Osteoblast (primary cell): ENCODE measurements around the gene CPD. TPM values are rescaled to one million over a fixed set of nuclear protein-coding genes. Genes with fewer than 3 reads are reported as not detected.
"Not testable (repeated sequence)": the region's sequence is repeated elsewhere in the genome, so short reads cannot be mapped to it uniquely, and the experiment has no call there.

ENCODE experiments used
- DNase-seq: peaks from one replicate; pipeline ENCODE4 v3.0.0; 2011; ENCODE audit warnings: low spot score, mixed read lengths; ENCODE audit not compliant: insufficient read length; ENCODE audit errors: missing footprints
- H2AFZ ChIP-seq: 2 replicates; pipeline ENCODE4 v1.6.0; 2011; ENCODE audit warnings: mild to moderate bottlenecking, low read length
- H3K27ac ChIP-seq: 2 replicates; pipeline ENCODE4 v1.5.1; 2011; ENCODE audit warnings: mild to moderate bottlenecking, low read depth, low read length, moderate library complexity
- H3K27me3 ChIP-seq: 2 replicates; pipeline ENCODE4 v1.6.0; 2012; ENCODE audit warnings: mild to moderate bottlenecking, control low read depth, inconsistent platforms, low read length, moderate library complexity; ENCODE audit not compliant: insufficient read depth
- H3K36me3 ChIP-seq: 2 replicates; pipeline ENCODE4 v1.5.1; 2011; ENCODE audit warnings: mild to moderate bottlenecking, low read length, control low read depth, moderate library complexity; ENCODE audit not compliant: insufficient read depth
- H3K4me1 ChIP-seq: 2 replicates; pipeline ENCODE4 v1.5.1; 2011; ENCODE audit warnings: mild to moderate bottlenecking, low read length, control low read depth, moderate library complexity; ENCODE audit not compliant: insufficient read depth
- H3K4me2 ChIP-seq: 2 replicates; pipeline ENCODE4 v1.6.0; 2011; ENCODE audit warnings: mild to moderate bottlenecking, low read length; ENCODE audit not compliant: insufficient read depth
- H3K4me3 ChIP-seq: fragments of 200-600 bp; sonication (generic); 3 replicates; pipeline ENCODE4 v1.5.1; 2012; ENCODE audit warnings: mild to moderate bottlenecking, low read length, inconsistent platforms; ENCODE audit not compliant: insufficient read depth
- H3K79me2 ChIP-seq: 2 replicates; pipeline ENCODE4 v1.6.0; 2012; ENCODE audit warnings: mild to moderate bottlenecking, low read length, control low read depth, inconsistent platforms; ENCODE audit not compliant: insufficient read depth
- H3K9me3 ChIP-seq: 2 replicates; pipeline ENCODE4 v1.5.1; 2011; ENCODE audit warnings: low read depth, low read length, control low read depth
- H4K20me1 ChIP-seq: 2 replicates; pipeline ENCODE4 v1.6.0; 2012; ENCODE audit warnings: mild to moderate bottlenecking, low read length, control low read depth; ENCODE audit not compliant: insufficient read depth
- total RNA-seq: library from RNA; depleted of rRNA; stranded (reverse); fragments of >200 nt; gene quantifications from 2 replicates; pipeline ENCODE4 v1.2.3, GENCODE V29; 2012
- TF ChIP-seq, protein P1 (sequence below): IDR thresholded peaks from 2 replicates; pipeline ENCODE4 v1.5.1; 2011; ENCODE audit warnings: mild to moderate bottlenecking, low read depth, low read length, moderate library complexity; ENCODE audit errors: extremely low read depth

Gene CPD
- total RNA-seq, 1 donor = 95.2 TPM

DNA sequence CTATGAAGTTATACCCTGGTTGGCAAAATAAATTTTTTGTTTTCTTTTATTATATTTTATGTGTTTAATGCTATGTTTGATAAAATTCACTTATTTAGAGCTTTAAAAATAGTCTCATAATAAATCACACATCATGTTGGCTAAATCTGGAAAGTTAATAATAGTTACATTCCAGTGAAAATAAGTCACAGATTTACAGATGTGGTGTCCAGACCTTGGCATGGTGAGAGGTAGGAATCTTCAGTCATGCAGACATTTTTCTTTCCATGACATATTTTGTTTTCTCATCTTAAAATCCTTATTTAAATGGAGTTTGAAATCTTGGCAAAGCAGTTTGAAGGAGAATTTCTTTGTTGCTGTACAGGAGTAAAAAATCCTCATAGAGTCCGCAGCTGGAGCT is 50.4 kb downstream of the CPD start:
- H3K4me1 ChIP-seq = peaks cover 9% of the 10 kb centered on the region
- H2AFZ ChIP-seq = no peak overlapping the region
- TF ChIP-seq, protein P1, sequence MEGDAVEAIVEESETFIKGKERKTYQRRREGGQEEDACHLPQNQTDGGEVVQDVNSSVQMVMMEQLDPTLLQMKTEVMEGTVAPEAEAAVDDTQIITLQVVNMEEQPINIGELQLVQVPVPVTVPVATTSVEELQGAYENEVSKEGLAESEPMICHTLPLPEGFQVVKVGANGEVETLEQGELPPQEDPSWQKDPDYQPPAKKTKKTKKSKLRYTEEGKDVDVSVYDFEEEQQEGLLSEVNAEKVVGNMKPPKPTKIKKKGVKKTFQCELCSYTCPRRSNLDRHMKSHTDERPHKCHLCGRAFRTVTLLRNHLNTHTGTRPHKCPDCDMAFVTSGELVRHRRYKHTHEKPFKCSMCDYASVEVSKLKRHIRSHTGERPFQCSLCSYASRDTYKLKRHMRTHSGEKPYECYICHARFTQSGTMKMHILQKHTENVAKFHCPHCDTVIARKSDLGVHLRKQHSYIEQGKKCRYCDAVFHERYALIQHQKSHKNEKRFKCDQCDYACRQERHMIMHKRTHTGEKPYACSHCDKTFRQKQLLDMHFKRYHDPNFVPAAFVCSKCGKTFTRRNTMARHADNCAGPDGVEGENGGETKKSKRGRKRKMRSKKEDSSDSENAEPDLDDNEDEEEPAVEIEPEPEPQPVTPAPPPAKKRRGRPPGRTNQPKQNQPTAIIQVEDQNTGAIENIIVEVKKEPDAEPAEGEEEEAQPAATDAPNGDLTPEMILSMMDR = no peak
- H3K36me3 ChIP-seq = peaks cover 4% of the 10 kb centered on the region
- H4K20me1 ChIP-seq = no peaks in the 10 kb centered on the region
- no peaks in the 10 kb centered on the region for H3K9me3 ChIP-seq
- H3K79me2 ChIP-seq = no peaks in the 10 kb centered on the region
- H3K27me3 ChIP-seq = no peaks in the 10 kb centered on the region
- H3K4me2 ChIP-seq = no peak overlapping the region
- no peak for DNase-seq
- no peak overlapping the region for H3K4me3 ChIP-seq
- peak overlapping the region; percentile 57 for H3K27ac ChIP-seq

DNA sequence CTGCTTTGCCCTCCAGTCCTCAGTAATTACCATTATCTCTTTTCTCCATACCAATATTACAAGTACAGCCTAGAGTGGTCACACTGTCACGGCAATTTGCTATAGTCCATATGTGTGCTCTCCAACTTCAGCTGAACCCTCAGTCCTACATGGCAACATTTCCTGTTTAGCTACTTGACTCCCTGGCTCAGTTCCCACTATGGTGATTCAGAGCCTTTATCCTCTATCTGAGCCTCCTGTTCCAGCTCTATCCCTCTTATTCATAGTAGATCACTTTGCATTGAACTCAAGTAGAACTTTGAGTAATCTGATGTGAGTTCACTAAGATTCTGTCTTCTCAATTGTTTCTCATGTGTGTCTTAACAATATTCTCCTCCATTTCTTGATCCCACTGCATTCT is 54.8 kb downstream of the CPD start:
- peaks cover 4% of the 10 kb centered on the region for H3K36me3 ChIP-seq
- H3K4me3 ChIP-seq = no peak overlapping the region
- H3K27me3 ChIP-seq = no peaks in the 10 kb centered on the region
- no peaks in the 10 kb centered on the region for H4K20me1 ChIP-seq
- TF ChIP-seq, protein P1 = no peak
- no peaks in the 10 kb centered on the region for H3K79me2 ChIP-seq
- H3K27ac ChIP-seq = no peak overlapping the region
- H3K4me2 ChIP-seq = no peak overlapping the region
- DNase-seq = peak; percentile 73
- H2AFZ ChIP-seq = no peak overlapping the region
- no peaks in the 10 kb centered on the region for H3K9me3 ChIP-seq
- H3K4me1 ChIP-seq = peaks cover 9% of the 10 kb centered on the region

DNA sequence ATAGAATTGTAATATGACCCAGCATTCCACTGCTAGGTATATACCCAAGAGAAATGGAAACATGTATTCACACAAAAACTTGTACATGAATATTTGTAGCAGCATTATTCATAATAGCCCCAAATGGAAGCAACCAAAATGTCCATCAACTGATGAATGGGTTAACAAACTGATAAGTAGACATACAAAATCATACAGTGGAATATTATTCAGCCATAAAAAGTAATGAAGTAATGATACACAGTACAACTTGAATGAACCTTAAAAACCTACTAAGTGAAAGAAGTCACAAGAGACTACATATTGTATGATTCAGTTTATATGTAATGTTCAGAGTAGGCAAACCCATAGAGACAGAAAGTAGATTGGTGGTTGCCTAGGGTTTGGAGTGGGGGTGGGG is 58.0 kb downstream of the CPD start:
- Histone ChIP-seq H3K4me3 (no peak overlapping the region), H3K36me3 (peaks cover 4% of the 10 kb centered on the region), H3K4me1 (no peaks in the 10 kb centered on the region), H3K4me2 (no peak overlapping the region), H3K27ac (no peak overlapping the region), H4K20me1 (no peaks in the 10 kb centered on the region), H3K9me3 (no peaks in the 10 kb centered on the region), H3K27me3 (no peaks in the 10 kb centered on the region), H2AFZ (no peak overlapping the region), H3K79me2 (no peaks in the 10 kb centered on the region)
- no peak for DNase-seq
- TF ChIP-seq, protein P1 = no peak

DNA sequence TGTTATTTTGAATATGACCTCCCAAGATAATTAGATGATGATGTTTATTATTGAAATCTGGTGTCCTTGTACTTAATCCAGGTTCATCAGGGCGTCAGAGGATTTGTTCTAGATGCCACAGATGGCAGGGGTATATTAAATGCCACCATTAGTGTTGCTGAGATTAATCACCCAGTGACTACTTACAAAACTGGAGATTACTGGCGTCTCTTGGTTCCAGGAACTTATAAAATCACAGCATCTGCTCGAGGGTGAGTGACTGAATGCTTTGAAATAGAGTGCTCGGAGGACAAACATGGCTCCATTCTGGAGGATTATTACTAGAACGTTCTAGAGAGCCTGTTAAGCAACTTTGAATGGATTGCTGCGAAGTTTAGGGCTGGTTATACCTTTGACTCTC is 65.0 kb downstream of the CPD start:
- Histone ChIP-seq H3K27ac (no peak overlapping the region), H4K20me1 (no peaks in the 10 kb centered on the region), H3K4me1 (no peaks in the 10 kb centered on the region), H3K4me3 (no peak overlapping the region), H3K27me3 (no peaks in the 10 kb centered on the region), H3K36me3 (peaks cover 8% of the 10 kb centered on the region), H3K4me2 (no peak overlapping the region), H3K9me3 (no peaks in the 10 kb centered on the region), H3K79me2 (peaks cover 2% of the 10 kb centered on the region), H2AFZ (no peak overlapping the region)
- TF ChIP-seq, protein P1 = no peak
- DNase-seq = no peak

DNA sequence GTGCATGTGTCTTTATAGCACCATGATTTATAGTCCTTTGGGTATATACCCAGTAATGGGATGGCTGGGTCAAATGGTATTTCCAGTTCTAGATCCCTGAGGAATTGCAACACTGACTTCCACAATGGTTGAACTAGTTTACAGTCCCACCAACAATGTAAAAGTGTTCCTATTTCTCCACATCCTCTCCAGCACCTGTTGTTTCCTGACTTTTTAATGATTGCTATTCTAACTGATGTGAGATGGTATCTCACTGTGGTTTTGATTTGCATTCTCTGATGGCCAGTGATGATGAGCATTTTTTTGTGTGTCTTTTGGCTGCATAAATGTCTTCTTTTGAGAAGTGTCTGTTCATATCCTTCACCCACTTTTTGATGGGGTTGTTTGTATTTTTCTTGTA is 67.9 kb downstream of the CPD start:
- not testable (repeated sequence) for H4K20me1 ChIP-seq, H3K36me3 ChIP-seq, H3K9me3 ChIP-seq, H3K79me2 ChIP-seq, H2AFZ ChIP-seq, H3K27me3 ChIP-seq, H3K4me2 ChIP-seq, H3K27ac ChIP-seq, H3K4me3 ChIP-seq, DNase-seq, H3K4me1 ChIP-seq
